HG03432 (cell line): Measurements from ENCODE around the gene MIF4GD.

Source experiments
- ATAC-seq: cut with Tn5 transposase; IDR thresholded peaks from one replicate; pipeline ENCODE4 v1.9.1; 2021; ENCODE audit warnings: mild to moderate bottlenecking, moderate library complexity; ENCODE audit not compliant: unreplicated experiment

MIF4GD gene

DNA sequence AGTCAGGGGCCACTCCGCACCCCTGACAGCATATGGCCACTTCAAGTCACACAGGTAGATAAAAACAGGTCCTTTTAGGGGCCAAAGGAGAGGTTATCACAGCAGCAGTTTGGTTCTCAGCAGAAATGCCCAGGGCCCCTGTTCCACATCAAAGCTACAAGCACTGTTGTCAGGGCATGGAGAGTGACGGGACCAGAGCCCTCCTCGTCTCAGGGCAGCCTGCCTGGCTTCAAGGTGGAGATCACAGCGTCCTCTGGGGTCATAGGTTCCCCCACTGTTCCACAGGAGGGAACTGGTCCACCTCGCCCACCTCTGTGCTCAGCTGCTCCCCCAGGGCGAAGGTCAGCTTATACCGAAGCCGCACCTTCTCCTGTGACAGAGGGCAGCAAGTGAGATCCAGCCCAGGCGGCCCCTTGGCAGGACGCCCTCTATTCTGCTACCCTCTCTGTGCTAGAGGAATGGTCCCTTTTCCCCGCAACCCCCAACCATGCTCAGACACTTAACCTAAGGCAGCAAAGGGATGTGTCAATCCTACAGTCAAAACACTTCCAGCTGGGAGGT is 32.9 kb downstream of the MIF4GD start:
- no peak for ATAC-seq

DNA sequence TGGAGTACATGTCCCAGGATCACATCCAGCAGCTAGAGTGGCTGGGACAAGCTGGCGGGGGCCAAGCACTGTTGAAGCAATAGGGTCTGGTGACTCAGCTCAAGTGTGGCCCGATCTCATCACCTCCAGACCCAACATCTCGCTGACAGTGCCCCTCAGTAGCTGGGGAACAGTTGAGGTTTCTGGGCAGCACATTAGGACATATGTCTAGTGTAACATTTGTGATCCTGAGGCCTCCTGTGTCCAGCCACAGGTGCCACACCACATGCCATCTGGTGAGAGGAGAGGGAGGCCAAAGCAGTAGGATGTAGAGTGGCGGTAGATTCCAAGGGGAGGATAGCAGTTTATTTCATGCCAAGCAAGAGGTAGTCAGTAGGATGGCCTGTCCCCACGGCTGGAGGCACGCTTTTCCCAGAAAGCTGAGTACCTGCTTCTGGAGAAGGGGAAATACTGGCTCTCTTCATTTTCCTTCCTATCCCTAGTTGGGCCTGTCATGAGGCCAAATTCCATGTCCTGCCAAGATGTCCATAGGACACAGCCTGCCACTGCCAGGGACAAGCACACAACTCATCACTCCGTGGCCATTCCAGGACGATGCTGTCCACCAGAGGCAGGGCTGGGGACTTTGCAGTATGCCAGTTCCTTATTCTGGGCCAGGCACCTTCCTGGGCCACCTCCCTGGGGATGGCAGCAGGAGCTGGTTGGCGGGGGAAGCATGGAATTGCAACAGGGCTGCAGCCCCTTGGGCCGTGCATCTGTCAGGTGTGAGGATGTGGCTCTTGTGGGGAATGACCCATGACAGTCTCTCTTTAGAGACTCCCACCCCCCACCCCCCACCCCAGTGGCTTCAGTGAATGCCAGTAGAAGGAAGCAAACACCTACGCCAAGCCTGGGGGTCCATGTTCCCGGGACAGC is 33.7 kb downstream of the MIF4GD start:
- ATAC-seq: no peak

DNA sequence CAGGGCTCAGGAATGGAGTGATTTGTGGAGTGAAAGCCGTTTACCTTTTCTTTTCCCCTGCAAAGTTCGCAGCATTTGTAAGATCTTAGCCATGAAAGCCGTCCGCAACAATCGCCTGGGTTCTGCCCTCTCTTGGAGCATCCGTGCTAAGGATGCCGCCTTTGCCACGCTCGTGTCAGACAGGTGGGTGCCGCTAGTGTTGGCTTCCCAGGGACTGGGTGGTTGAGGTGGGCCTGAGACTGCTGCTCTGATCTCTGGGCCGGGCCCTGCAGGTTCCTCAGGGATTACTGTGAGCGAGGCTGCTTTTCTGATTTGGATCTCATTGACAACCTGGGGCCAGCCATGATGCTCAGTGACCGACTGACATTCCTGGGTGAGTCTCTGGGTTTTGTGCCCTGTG is 38.2 kb downstream of the MIF4GD start:
- ATAC-seq: no peak

DNA sequence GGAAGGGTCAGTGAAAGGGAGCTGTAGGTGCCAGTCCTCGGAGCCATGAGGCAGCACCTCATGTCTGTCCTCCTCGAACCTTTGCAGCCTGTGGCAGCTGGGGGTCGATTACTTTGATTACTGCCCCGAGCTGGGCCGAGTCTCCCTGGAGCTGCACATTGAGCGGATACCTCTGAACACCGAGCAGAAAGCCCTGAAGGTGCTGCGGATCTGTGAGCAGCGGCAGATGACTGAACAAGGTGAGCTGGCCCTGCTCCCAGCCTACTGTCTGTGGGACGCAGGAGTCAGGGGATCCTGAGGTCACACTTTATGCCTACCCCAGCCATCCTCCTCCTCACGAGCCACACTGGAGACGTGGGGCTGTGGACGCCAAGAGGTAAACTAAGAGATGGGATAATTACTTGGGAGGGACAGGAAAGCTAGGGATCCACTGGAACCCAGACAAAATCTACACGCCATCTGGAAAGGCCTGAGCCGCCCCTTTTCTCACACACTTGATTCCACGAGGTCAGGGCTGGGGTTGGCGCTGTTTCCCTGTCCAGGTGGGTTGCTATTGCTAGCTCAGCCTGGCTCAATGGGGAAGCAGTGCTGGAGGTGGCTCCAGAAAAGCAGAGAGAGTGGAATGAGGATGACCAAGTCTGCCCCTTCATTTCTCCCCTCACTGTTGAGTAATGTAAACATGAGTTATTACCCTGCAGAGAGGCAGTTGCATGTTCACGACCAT is 39.1 kb downstream of the MIF4GD start:
- ATAC-seq: no peak

DNA sequence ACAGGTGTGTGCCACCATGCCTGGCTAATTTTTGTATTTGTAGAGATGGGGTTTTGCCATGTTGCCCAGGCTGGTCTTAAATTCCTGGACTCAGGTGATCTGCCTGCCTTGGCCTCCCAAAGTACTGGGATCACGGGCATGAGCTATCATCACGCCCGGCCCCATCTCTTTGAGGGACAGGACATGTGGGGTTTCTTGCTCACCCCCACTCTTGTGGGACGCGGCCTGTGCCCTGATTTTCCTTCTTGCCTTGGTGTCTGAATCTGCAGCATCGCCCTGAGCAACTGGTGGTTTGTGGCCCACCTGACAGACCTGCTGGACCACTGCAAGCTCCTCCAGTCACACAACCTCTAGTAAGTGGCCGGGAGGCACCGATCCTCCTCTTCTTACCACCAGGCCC is 40.0 kb downstream of the MIF4GD start:
- ATAC-seq: no peak

- ATAC-seq: no peak
These were observed 42.2 kb downstream of the MIF4GD start for GRCh38 chr17:75228847-75229246.

- ATAC-seq: no peak
These were observed 42.7 kb downstream of the MIF4GD start for GRCh38 chr17:75228305-75228704.

DNA sequence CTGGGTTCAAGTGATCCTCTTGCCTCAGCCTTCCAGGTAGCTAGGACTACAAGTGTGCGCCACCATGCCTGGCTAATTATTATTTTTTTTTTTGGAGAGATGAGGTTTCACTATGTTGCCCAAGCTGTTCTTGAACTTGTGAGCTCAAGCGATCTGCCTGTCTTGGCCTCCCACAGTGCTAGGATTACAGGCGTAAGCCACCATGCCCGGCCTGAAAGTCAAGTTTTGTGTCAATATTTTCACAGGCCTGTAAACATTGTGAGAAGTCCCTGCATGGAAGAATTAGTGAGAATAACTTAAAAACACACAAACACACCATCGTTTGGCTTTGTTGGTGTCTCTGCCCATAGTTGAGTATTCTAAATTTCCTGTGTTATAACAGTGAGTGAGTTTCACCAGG is 43.3 kb downstream of the MIF4GD start:
- no peak for ATAC-seq

- ATAC-seq: no peak
These were observed 46.0 kb downstream of the MIF4GD start for GRCh38 chr17:75225016-75225415.

DNA sequence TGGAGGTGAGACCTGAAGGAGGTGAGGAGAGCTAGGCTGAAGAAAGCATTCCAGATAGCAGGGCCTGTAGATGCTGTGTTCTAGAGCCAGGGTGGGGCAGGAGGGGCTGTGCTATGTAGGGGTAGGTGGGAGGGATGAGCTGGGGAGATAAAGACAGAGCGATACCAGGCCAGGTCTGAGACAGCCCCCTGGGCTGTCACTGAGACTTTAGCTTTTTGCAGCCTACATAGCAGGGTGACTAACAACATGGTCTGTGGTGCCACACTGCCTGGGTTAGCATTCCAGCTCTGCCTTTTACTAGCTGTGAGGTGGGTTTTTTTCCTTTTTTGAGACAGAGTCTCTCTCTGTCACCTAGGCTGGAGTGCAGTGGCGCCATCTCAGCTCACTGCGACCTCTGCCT is 51.2 kb downstream of the MIF4GD start:
- no peak for ATAC-seq

- no peak for ATAC-seq
These were observed 52.9 kb downstream of the MIF4GD start for GRCh38 chr17:75218131-75218530.
